NCI-H1694 (cell line): ENCODE results near the gene ZNF512B.
"Not testable (repeated sequence)": the region's sequence is repeated elsewhere in the genome, so short reads cannot be mapped to it uniquely, and the experiment has no call there.

ENCODE experiments used
- DNase-seq: peaks from one replicate; lab custom pipeline; 2025; lab: John Stamatoyannopoulos, UW

ZNF512B gene

GRCh38 chr20:63977739-63978276 lies 8.1 kb upstream of the ZNF512B start:
- no peak for DNase-seq

- DNase-seq: no peak
Observed at GRCh38 chr20:63976980-63977738, 7.4 kb upstream of the ZNF512B start.

- not testable (repeated sequence) for DNase-seq
Observed at GRCh38 chr20:63976511-63976910, 6.8 kb upstream of the ZNF512B start.

GRCh38 chr20:63974402-63975200 lies 4.9 kb upstream of the ZNF512B start:
- no peak for DNase-seq

GRCh38 chr20:63973636-63974401 lies 4.1 kb upstream of the ZNF512B start:
- DNase-seq: no peak

DNA sequence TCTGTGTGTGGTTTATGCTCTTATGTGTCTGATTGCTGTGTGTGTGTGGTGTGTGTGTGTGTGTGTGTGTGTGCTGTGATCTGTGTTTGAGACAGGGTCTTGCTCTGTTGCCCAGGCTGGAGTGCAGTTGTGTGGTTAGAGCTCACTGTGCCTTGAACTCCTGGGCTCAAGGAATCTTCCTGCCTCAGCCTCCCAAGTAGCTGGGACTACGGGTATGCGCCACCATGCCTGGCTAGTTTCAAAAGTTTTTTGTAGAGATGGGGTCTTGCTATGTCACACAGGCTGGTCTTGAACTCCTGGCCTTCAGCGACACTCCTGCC lies 3.4 kb upstream of the ZNF512B start:
- DNase-seq: no peak

DNA sequence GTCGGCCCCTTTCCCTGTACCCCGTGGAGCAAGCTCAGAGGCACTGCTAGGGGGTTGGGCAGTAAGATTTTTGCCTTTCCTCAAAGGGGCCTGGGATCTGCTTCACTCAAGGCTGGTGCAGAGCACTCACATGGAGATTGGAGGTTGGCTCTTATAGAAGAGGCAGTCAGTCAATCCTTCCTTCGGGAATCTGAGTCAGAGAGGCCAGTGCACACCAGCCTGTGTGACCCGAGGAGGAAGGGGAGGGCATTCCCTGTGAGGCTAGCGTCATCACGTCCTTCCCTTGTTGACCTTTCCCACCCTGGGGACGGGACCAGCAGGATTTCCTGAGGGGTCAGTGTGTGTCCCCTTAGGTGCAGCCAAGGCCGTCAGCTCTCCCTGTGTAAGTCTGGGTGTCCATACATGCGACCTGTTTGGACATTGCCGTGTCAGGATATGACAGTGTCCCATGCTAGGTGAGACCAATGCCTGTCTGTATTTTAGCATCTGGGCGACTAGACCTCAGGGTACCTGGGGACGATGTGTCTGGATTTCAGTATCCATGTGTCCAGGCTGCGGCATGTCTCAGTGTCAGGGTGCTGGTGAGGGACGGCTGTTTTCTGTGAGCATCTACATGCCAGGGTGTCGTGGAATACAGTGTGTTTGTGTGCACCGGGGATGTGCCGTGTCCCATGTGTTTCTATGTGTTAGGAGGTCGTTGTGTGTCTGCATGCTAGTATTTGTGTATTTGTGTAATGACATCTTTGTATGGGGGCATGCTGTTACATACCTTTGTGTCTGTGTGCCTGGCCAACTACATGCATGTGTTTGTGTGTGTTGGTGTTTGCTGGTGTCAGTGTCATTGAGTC lies 2.8 kb upstream of the ZNF512B start:
- no peak for DNase-seq

DNA sequence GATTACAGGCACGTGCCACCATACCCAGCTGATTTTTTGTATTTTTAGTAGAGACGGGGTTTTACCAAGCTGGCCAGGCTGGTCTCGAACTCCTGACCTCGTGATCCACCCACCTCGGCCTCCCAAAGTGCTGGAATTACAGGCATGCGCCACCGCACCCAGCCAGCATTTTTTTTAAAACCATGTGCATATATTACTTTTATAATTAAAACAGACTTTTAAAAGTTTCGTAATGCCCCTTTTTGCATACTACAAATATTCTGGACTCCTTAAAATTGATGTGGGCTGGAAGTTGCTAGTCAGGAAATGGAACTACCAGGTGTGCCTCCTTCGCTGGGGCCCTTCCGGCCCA lies 2.2 kb upstream of the ZNF512B start:
- not testable (repeated sequence) for DNase-seq

GRCh38 chr20:63970714-63971431 lies 1.1 kb upstream of the ZNF512B start:
- no peak for DNase-seq

- no peak for DNase-seq
Observed at GRCh38 chr20:63968928-63969760, 586 bp downstream of the ZNF512B start.

DNA sequence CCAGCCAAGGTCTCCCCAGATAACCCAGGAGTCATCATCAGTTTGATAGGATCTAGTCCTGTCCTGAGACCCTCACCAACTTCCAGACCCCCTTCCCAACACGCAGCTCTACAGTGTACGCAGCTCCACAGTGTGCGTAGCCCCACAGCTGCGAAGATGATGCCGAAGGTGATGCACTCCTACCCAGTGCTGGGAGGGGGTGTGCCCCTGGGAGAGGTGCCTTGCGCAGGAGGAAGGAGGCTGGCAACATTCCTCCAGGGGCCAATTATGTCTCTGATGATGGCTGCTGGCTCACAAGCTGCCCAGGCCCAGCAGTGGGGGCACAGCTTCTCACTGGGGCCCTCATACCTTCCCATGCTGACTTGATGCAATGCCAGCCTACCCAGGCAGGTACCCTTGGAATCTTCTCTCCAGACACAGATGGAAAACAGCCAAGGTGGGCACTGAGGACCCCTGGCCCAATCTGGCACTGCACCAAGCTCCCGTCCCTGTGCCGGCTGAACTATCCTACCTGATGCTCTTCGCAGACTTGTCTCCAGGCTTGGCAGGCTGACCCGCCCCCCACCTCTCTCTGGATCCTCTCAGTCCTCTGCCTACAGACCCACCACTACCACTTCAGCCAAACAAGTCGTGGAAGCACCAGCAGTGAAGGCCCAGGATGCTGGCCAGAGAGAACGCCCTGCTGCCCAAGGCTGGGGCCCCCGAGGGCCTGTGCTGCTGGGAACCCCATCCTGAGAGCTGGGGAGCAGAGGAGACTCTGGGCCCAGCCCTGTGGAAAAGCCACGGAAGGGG lies 1.4 kb downstream of the ZNF512B start:
- no peak for DNase-seq

GRCh38 chr20:63967330-63968135 lies 2.2 kb downstream of the ZNF512B start:
- no peak for DNase-seq

DNA sequence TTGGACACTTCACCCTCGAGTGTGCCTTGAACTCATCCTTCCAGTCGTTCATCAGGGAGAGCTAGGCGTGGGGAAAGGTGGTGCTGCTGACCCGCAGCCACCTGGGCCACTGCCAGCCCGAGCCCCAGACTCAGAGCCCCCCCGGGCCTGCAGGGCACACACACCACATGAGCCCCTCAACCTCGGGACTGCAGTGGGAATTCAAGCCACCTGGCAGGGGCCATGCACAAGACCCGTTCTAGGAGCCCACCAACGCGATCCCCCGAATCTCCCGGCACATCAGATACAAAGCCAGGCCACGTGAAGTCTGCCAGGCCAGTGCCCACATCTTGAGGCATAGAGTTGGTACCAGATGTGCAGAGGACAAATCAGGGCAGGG lies 2.8 kb downstream of the ZNF512B start:
- no peak for DNase-seq

GRCh38 chr20:63966172-63966943 lies 3.4 kb downstream of the ZNF512B start:
- DNase-seq: no peak

DNA sequence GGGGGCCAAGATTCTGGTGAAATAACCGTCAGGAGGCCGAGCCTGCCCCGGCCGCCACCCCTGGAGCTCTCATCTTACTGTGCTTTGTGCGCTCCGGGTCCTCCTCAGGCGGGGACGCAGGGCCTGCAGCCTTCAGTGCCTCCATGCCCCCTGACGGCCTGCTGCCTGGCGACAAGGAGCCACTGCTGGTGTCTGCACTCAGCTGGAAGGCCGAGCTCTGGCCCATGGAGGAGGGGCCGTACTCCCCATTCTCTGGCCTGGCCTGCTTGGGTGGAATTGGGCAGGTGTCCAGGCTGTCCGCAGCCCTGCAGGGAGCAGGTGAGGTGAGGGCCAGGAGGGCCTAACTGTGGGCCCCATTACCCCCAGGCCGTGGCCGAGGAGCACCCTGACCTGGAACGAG lies 5.3 kb downstream of the ZNF512B start:
- DNase-seq: no peak

DNA sequence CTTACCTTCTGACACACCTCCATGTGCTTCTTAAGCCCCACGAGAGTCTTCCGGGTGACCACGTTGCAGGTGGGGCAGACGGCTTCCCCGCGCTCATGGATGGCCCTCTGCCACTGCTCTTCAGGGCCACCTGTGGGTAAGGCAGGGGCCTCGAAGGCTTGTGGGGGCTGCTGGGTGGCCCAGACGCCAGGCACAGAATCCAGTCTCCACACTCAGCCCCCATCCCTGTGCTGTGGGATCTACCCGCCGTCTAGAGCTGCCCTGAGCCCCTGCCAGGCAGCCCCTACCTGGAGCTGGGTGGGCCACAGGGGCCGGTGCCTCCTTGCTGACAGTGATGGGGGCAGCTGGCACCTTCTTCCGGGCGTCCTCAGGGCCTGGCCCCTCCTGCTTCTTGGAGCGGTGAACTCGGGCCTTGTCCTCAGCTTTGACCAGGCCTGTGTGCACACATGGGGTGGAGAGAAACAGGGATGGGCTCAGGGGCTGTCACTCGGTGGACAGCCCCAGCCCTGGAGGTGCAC lies 5.9 kb downstream of the ZNF512B start:
- no peak for DNase-seq

DNA sequence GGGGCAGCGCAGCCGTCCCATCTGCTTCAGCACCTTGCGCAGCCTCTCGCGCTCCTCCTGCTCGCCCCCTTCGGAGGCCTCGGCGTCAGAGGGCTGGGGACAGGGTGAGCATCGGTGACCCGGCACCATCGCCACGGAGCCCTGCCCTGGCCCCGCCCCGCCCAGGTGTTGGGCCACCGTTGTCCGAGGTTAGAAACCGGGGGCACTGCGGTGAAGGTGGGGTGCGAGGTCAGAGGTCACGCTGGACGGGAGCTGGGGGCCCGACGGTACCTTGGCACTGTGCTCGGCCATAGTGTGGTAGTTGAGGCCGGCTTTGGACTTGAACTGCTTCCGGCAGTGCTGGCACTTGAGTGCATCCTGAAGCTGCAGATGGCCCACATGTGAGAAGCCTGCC lies 6.4 kb downstream of the ZNF512B start:
- no peak for DNase-seq
